OCI-LY7 (cell line): ENCODE results near the gene HTT.

Experiments used
- EZH2phosphoT487 ChIP-seq: fragments of 200-600 bp; sonication (generic); IDR thresholded peaks from 2 replicates; pipeline ENCODE4 v1.6.1; 2018; ENCODE audit warnings: low read depth, borderline replicate concordance, mild to moderate bottlenecking, mixed run types, antibody characterized with exemption, low read length, moderate library complexity, mixed read lengths
- TF ChIP-seq, protein P1 (sequence below): fragments of 200-600 bp; sonication (generic); conservative IDR thresholded peaks from 2 replicates; pipeline ENCODE4 v1.5.1; 2014; ENCODE audit warnings: mild to moderate bottlenecking, antibody characterized with exemption, low read length, moderate library complexity, mixed read lengths

DNA sequence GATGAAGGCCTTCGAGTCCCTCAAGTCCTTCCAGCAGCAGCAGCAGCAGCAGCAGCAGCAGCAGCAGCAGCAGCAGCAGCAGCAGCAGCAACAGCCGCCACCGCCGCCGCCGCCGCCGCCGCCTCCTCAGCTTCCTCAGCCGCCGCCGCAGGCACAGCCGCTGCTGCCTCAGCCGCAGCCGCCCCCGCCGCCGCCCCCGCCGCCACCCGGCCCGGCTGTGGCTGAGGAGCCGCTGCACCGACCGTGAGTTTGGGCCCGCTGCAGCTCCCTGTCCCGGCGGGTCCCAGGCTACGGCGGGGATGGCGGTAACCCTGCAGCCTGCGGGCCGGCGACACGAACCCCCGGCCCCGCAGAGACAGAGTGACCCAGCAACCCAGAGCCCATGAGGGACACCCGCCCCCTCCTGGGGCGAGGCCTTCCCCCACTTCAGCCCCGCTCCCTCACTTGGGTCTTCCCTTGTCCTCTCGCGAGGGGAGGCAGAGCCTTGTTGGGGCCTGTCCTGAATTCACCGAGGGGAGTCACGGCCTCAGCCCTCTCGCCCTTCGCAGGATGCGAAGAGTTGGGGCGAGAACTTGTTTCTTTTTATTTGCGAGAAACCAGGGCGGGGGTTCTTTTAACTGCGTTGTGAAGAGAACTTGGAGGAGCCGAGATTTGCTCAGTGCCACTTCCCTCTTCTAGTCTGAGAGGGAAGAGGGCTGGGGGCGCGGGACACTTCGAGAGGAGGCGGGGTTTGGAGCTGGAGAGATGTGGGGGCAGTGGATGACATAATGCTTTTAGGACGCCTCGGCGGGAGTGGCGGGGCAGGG lies 568 bp downstream of the HTT start:
- TF ChIP-seq, protein P1, sequence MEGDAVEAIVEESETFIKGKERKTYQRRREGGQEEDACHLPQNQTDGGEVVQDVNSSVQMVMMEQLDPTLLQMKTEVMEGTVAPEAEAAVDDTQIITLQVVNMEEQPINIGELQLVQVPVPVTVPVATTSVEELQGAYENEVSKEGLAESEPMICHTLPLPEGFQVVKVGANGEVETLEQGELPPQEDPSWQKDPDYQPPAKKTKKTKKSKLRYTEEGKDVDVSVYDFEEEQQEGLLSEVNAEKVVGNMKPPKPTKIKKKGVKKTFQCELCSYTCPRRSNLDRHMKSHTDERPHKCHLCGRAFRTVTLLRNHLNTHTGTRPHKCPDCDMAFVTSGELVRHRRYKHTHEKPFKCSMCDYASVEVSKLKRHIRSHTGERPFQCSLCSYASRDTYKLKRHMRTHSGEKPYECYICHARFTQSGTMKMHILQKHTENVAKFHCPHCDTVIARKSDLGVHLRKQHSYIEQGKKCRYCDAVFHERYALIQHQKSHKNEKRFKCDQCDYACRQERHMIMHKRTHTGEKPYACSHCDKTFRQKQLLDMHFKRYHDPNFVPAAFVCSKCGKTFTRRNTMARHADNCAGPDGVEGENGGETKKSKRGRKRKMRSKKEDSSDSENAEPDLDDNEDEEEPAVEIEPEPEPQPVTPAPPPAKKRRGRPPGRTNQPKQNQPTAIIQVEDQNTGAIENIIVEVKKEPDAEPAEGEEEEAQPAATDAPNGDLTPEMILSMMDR, result no peak
- no peak for TF ChIP-seq EZH2phosphoT487
